Spinal cord (tissue), 10 donors: ENCODE results near the gene ZDHHC19. TPM values are rescaled to one million over a fixed set of nuclear protein-coding genes. Genes with fewer than 3 reads are reported as not detected.
A peak's percentile ranks its signal among the peaks of the same experiment; 100 is the strongest.

Source experiments
- DNase-seq, 6 donors: peaks; one replicate each; pipeline versions ENCODE4 v3.0.0 to v3.0.0-alpha.2; 2013 to 2015; ENCODE audit warnings: low spot score in 6 of 6, low read depth in 4 of 6
- H3K27ac ChIP-seq: one replicate; pipeline ENCODE4 v1.5.1; 2013; ENCODE audit warnings: low read depth, low read length, control low read depth
- H3K27me3 ChIP-seq: one replicate; pipeline ENCODE4 v1.6.1; 2013; ENCODE audit warnings: low read length; ENCODE audit not compliant: control insufficient read depth, insufficient read depth
- H3K36me3 ChIP-seq: one replicate; pipeline ENCODE4 v1.6.1; 2013; ENCODE audit warnings: low read length; ENCODE audit not compliant: control insufficient read depth, insufficient read depth
- H3K4me1 ChIP-seq: one replicate; pipeline ENCODE4 v1.6.1; 2013; ENCODE audit warnings: low read length; ENCODE audit not compliant: control insufficient read depth, insufficient read depth
- H3K4me3 ChIP-seq: one replicate; pipeline ENCODE4 v1.5.1; 2013; ENCODE audit warnings: low read depth, low read length, control low read depth
- H3K9me3 ChIP-seq: one replicate; pipeline ENCODE4 v1.6.1; 2013; ENCODE audit warnings: low read length; ENCODE audit not compliant: control insufficient read depth, insufficient read depth
- WGBS: methylation state at CpG from one replicate; pipeline ENCODE4 v1.1.5; 2013; ENCODE audit warnings: missing lambda C conversion rate; ENCODE audit not compliant: insufficient coverage; 5-methylcytosine and 5-hydroxymethylcytosine counted together
- polyA plus RNA-seq, 2 donors: library from polyadenylated mRNA; unstranded; fragments of 120-200 nt; gene quantifications; one replicate each; pipeline ENCODE4 v1.2.1, GENCODE V29; 2013; ENCODE audit not compliant: insufficient read length in 2 of 2
- total RNA-seq, 2 donors: library from RNA; depleted of rRNA in 1 of 2; stranded (reverse); fragments of 120-200 nt in 1 of 2; fragments of >200 nt in 1 of 2; gene quantifications; one replicate each; pipeline versions ENCODE4 v1.2.3 to v1.2.4, GENCODE V29; 2013 to 2014
- donor health status: healthy.

Gene ZDHHC19
- total and polyA plus RNA-seq, 4 donors: 0.30 to 2.5 (median 0.97) TPM

DNA sequence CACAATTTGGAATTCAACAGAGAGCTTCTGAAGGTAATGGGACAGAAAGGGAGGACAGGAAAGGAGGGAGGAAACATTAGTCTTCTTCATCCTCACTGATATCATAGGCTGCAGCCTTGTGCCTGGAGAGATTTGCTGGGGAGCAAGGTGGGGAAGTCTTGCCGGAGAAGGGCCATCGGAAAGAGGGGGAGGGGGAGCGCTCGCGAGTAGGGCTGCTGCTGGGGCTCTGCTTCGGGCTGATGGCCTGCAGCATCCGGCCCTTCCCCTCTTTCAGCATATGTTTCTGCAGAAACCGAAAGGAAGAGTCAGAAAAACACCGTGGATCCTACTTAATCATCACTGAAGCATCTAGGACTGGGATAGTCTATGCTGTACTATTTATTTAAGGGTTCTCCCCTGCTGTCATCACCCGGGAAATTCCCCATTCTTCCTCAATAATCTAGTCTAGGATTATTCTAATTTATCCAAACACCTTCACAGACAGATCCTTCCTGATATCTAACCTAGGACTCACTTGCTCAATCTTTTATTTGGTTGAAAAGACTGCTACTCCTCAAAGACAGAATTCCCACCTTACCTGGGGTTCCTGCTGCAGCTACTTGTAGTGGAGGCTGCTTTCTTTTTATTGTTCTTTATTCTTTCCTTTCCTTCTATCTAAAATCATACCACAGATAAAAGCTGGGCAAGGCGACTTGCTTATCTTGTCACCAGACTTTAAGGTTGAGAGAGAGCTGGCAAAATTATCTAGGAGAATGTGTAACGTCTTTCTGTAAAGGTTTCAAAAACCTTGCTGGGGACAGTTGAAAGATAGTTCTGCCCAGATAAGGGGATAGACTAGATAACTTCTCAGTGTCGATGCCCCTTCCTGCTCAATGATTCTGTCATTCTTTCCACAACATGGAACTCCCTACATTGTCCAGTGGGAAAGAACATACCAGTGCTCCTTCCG lies 27.7 kb upstream of the ZDHHC19 start:
- 77% methylated on average over 9 of the region's 14 CpGs for WGBS
- no peak overlapping the region for H3K27ac ChIP-seq

GRCh38 chr3:196237203-196237602 lies 26.0 kb upstream of the ZDHHC19 start:
- WGBS: 86% methylated on average over 2 of the region's 5 CpGs
- Histone ChIP-seq H3K27me3 (no peaks in the 10 kb centered on the region), H3K27ac (no peak overlapping the region), H3K4me1 (no peaks in the 10 kb centered on the region), H3K36me3 (peaks cover 52% of the 10 kb centered on the region), H3K4me3 (no peak overlapping the region), H3K9me3 (no peaks in the 10 kb centered on the region)
- peak in 1 of 6 donors; percentile 59 for DNase-seq

More for the DNA sequence above, 27.7 kb upstream of the ZDHHC19 start:
- no peaks in the 10 kb centered on the region for H3K4me1 ChIP-seq
- no peaks in the 10 kb centered on the region for H3K9me3 ChIP-seq
- H3K27me3 ChIP-seq: no peaks in the 10 kb centered on the region
- H3K4me3 ChIP-seq: no peak overlapping the region
- H3K36me3 ChIP-seq: peaks cover 48% of the 10 kb centered on the region
- DNase-seq: no peak

GRCh38 chr3:196236223-196236622 lies 25.0 kb upstream of the ZDHHC19 start:
- peaks cover 50% of the 10 kb centered on the region for H3K36me3 ChIP-seq
- H3K4me1 ChIP-seq: no peaks in the 10 kb centered on the region
- no peaks in the 10 kb centered on the region for H3K27me3 ChIP-seq
- H3K9me3 ChIP-seq: no peaks in the 10 kb centered on the region
- 71% methylated on average over 5 of the region's 8 CpGs for WGBS
- H3K4me3 ChIP-seq: no peak overlapping the region
- no peak overlapping the region for H3K27ac ChIP-seq
- peak in 1 of 6 donors; percentile 67 for DNase-seq

DNA sequence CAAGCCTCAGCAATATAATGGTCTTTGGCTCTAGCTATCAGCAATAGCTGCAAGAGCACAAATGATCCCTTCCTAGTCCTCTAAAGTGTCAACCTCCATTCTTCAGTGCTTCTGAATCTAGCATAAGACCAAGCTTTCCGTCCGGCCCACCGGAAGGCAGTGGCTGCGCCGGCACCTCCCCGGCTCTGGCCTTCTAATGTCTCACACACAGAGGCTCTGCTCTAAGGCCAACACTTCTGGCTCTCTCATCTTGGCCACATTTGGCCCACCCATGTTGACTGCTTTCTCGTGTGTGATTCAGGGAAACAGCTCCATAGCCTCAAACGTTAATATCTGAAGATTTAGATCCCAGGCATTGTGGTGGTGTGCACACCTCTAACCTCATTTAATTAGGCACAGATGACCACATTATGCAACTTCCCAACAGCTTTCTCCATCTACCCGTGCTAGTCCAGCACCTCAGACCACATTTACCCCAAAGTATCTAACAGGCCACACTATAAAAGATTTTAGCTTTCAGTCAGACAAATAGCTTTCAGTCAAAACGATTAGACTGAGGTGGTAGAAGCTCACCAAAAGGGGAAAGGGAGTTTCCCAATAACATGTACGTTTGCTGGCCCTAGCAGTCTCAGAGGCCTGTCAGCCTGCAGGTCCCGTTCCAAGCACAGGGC lies 24.4 kb upstream of the ZDHHC19 start:
- DNase-seq: no peak
- Histone ChIP-seq H3K4me3 (no peak overlapping the region), H3K27ac (no peak overlapping the region), H3K4me1 (no peaks in the 10 kb centered on the region), H3K36me3 (peaks cover 45% of the 10 kb centered on the region), H3K9me3 (no peaks in the 10 kb centered on the region), H3K27me3 (no peaks in the 10 kb centered on the region)
- whole genome bisulfite sequencing: 84% methylated on average over 10 of the region's 12 CpGs

- H3K4me1 ChIP-seq: peaks cover 5% of the 10 kb centered on the region
- no peak overlapping the region for H3K4me3 ChIP-seq
- H3K9me3 ChIP-seq: no peaks in the 10 kb centered on the region
- H3K36me3 ChIP-seq: peaks cover 34% of the 10 kb centered on the region
- WGBS: 100% methylated on average over 1 of the region's 8 CpGs
- H3K27ac ChIP-seq: no peak overlapping the region
- DNase-seq: no peak
- no peaks in the 10 kb centered on the region for H3K27me3 ChIP-seq
These were observed 21.7 kb upstream of the ZDHHC19 start for GRCh38 chr3:196232882-196233251.

DNA sequence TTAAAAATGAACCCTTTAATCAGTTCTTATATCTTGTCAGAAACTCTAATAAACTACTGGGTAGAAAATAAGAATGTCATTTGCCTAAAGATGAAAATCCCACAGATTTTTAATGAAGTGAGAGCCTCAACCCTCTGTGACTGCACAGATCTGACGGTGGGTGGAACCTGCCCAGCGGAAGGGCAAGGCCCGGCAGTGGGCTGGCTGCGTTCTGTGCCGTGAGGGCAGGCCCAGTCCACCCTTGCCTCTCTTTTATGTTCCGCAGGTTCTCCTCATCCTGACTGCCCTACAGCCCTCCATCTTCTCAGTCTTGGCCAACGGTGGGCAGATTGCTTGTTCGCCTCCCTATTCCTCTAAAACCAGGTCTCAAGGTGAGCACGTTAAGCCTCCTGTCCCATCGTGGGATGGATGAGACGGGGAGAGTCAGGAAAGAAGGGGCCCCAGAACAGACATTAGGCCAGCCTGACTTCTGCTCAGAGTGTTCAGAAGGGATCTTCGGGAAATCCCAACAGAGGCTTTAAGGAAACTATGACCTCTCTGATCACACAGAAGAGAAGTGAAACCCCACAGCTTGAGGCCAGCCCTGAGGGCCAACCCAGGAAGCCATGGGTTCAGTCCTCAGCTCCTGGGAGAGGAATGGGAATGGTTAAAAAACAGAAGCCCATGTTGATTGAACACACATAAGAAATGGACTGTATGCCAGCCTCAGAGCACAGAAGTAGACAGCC lies 21.1 kb upstream of the ZDHHC19 start:
- Histone ChIP-seq H3K27ac (no peak overlapping the region), H3K4me1 (peaks cover 5% of the 10 kb centered on the region), H3K9me3 (no peaks in the 10 kb centered on the region), H3K36me3 (peaks cover 35% of the 10 kb centered on the region), H3K4me3 (no peak overlapping the region), H3K27me3 (no peaks in the 10 kb centered on the region)
- 91% methylated on average over 9 of the region's 12 CpGs for WGBS
- DNase-seq: no peak

DNA sequence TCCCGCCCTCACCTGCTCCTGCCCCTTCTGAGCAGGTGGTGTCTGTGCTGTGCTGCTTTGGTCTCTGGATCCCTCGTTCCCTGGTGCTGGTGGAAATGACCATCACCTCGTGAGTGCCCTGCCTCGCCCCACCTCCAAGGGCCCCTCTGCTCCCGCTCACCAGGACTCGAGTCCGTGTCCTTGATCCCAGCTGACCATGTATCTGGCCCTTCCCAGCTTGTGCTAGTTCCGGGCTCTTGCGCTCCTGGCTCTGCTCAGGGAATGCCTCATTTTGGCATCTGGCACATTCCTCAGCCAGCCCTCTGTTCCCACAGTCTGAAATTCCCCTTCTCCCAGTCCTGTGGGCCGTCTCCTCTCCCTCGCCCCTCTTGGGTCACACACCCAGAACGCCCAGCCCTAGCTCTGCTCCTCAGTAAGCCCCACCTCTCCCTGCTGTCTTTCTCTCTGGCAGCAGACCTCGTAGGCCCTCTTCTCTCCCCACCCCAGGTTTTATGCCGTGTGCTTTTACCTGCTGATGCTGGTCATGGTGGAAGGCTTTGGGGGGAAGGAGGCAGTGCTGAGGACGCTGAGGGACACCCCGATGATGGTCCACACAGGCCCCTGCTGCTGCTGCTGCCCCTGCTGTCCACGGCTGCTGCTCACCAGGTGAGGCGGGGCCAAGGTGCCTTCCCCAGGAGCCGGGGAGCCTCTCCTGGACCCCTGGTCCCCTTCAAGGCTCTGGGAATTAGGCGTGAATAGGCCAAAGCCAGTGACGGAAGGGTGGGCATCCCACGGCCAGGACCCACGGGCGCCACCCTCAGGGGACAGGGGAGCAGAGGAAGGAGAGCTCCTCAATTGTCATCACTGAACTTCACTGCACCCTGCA lies 16.7 kb upstream of the ZDHHC19 start:
- no peak for DNase-seq
- Histone ChIP-seq H3K36me3 (peaks cover 10% of the 10 kb centered on the region), H3K27me3 (no peaks in the 10 kb centered on the region), H3K27ac (no peak overlapping the region), H3K9me3 (no peaks in the 10 kb centered on the region), H3K4me3 (no peak overlapping the region), H3K4me1 (peaks cover 5% of the 10 kb centered on the region)
- WGBS: 72% methylated on average over 17 of the region's 24 CpGs

DNA sequence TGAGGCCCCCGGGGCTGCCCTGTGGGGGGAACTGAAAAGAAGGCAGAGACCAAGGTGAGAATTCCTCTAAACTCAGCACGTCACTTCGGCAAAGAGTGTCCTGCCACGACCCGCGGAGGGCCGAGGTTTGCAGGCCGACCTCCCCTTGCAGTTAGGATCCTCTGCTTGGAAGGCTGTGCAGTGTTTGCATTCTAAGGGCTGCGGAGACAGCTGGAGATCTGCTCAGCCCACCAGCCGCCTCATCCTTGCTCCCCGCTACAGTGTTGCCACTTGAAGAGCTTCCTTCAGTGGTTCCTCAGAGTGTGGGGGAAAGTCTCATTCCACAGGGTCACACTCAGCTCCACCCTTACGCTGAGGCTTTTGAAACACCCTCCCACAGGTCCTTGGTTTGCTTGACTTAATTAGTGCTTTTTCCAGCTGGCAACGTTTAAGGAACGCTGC lies 15.9 kb upstream of the ZDHHC19 start:
- 86% methylated on average over 12 of the region's 14 CpGs for WGBS
- Histone ChIP-seq H3K27ac (no peak overlapping the region), H3K36me3 (peaks cover 8% of the 10 kb centered on the region), H3K4me1 (peaks cover 5% of the 10 kb centered on the region), H3K9me3 (no peaks in the 10 kb centered on the region), H3K4me3 (no peak overlapping the region), H3K27me3 (no peaks in the 10 kb centered on the region)
- no peak for DNase-seq
